HuH-7 (cell line): ENCODE results near the gene ARF1.

Experiments
- DNase-seq: peaks from one replicate; pipeline ENCODE4 v3.0.0; 2011; ENCODE audit warnings: low spot score

ARF1 gene

GRCh38 chr1:228082214-228082917 lies at the start of gene ARF1:
ARF1 (plus strand) TSS chr1:228082708; CDS start chr1:228097115, 14,407 bp downstream.
- peak; percentile 99 for DNase-seq

GRCh38 chr1:228033376-228033775 lies 49.1 kb upstream of the ARF1 start:
- DNase-seq, result no peak

- DNase-seq, result no peak
Measured at GRCh38 chr1:228034954-228035837, 47.3 kb upstream of the ARF1 start.

GRCh38 chr1:228035844-228036243 lies 46.7 kb upstream of the ARF1 start:
- no peak for DNase-seq

- no peak for DNase-seq
Measured at GRCh38 chr1:228036701-228037231, 45.7 kb upstream of the ARF1 start.

- no peak for DNase-seq
Measured at GRCh38 chr1:228037401-228038386, 44.8 kb upstream of the ARF1 start.

GRCh38 chr1:228038387-228039005 lies 44.0 kb upstream of the ARF1 start:
- DNase-seq, result no peak

- DNase-seq, result no peak
Measured at GRCh38 chr1:228039006-228039903, 43.3 kb upstream of the ARF1 start.

GRCh38 chr1:228039986-228040385 lies 42.5 kb upstream of the ARF1 start:
- DNase-seq, result no peak

GRCh38 chr1:228041316-228041715 lies 41.2 kb upstream of the ARF1 start:
- no peak for DNase-seq

GRCh38 chr1:228042508-228042907 lies 40.0 kb upstream of the ARF1 start:
- DNase-seq, result no peak

GRCh38 chr1:228043281-228043848 lies 39.1 kb upstream of the ARF1 start:
- no peak for DNase-seq

GRCh38 chr1:228044961-228045360 lies 37.5 kb upstream of the ARF1 start:
- DNase-seq, result no peak

GRCh38 chr1:228045405-228045804 lies 37.1 kb upstream of the ARF1 start:
- DNase-seq, result no peak

- DNase-seq, result no peak
Measured at GRCh38 chr1:228045871-228046270, 36.6 kb upstream of the ARF1 start.

- no peak for DNase-seq
Measured at GRCh38 chr1:228046421-228047182, 35.9 kb upstream of the ARF1 start.

- no peak for DNase-seq
Measured at GRCh38 chr1:228047183-228047466, 35.4 kb upstream of the ARF1 start.

- no peak for DNase-seq
Measured at GRCh38 chr1:228048120-228048519, 34.4 kb upstream of the ARF1 start.

- DNase-seq, result no peak
Measured at GRCh38 chr1:228048659-228049298, 33.7 kb upstream of the ARF1 start.
